Ovary (tissue), 9 donors: Measurements from ENCODE around the gene DACT1. TPM values are rescaled to one million over a fixed set of nuclear protein-coding genes. Genes with fewer than 3 reads are reported as not detected.

Experiments
- DNase-seq, 5 donors: peaks; one replicate each; pipeline ENCODE4 v3.0.0-alpha.2; 2019 to 2020
- H3K27ac ChIP-seq, 2 donors: fragments of 200-600 bp; one replicate each; pipeline versions ENCODE4 v1.5.1 to v1.8.0; 2019 to 2022
- H3K27me3 ChIP-seq: fragments of 200-600 bp; one replicate; pipeline ENCODE4 v1.8.0; 2022
- H3K36me3 ChIP-seq: fragments of 200-600 bp; sonication (generic); one replicate; pipeline ENCODE4 v1.5.1; 2019
- H3K4me1 ChIP-seq: one replicate; pipeline ENCODE4 v1.8.1; 2013; ENCODE audit warnings: mild to moderate bottlenecking, moderate library complexity; ENCODE audit not compliant: insufficient read depth
- H3K4me3 ChIP-seq: fragments of 200-600 bp; sonication (generic); one replicate; pipeline ENCODE4 v1.5.1; 2017
- H3K9me3 ChIP-seq, 2 donors: fragments of 200-600 bp in 1 of 2; sonication (generic) in 1 of 2; one replicate each; pipeline versions ENCODE4 v1.5.1 to v1.8.1; 2013 to 2019; ENCODE audit warnings: mild to moderate bottlenecking in 1 of 2, moderate library complexity in 1 of 2
- EP300 ChIP-seq: sonication (generic); formaldehyde crosslinking; IDR thresholded peaks from one replicate; pipeline ENCODE4 v1.6.1; 2017; ENCODE audit warnings: antibody characterized with exemption
- POLR2A ChIP-seq: fragments of 450-650 bp; IDR thresholded peaks from one replicate; pipeline ENCODE4 v1.6.1; 2017; ENCODE audit warnings: antibody characterized with exemption, mild to moderate bottlenecking, moderate library complexity
- WGBS, 3 donors: extraction: QIAGEN DNeasy Blood & Tissue Kit in 1 of 3; methylation state at CpG; one replicate each; pipeline versions ENCODE4 v1.1.5 to v1.1.7; 2013 to 2017; 5-methylcytosine and 5-hydroxymethylcytosine counted together
- intact Hi-C, 4 donors: fragments of 100-400 bp; cut with DNase I; formaldehyde crosslinking; loops; one replicate each; pipeline versions ENCODE4 v1.11.0 to v1.15.1; 2022 to 2023
- polyA plus RNA-seq, 2 donors: library from polyadenylated mRNA; stranded (reverse); fragments of 200-250 nt in 1 of 2; fragments of 350-450 nt in 1 of 2; fragmentation: Illumina TruSeq in 1 of 2; extraction: RNeasy Lipid Tissue Mini Kit (QIAGEN cat#74804) in 1 of 2; gene quantifications; one replicate each; pipeline ENCODE4 v1.2.3, GENCODE V29; 2013 to 2014
- total RNA-seq, 7 donors: library from RNA; depleted of rRNA in 2 of 7; stranded (reverse); fragments of >200 nt in 2 of 7; fragmentation: NEBNext Ultra II Directional in 3 of 7; extraction: Animal tissue kit (Norgen Biotek cat#: 25700) in 3 of 7; gene quantifications; one replicate each; pipeline versions ENCODE4 v1.1.0 to v1.2.4, GENCODE V29; 2016 to 2023
- TF ChIP-seq, protein P1 (sequence below), 3 donors: fragments of 450-650 bp in 2 of 3; fragments of 200-600 bp in 1 of 3; IDR thresholded peaks; one replicate each; pipeline versions ENCODE4 v1.5.1 to v1.8.0; 2016 to 2022; ENCODE audit warnings: antibody characterized with exemption in 3 of 3, mild to moderate bottlenecking in 1 of 3
- donor health status: DM: no; HTN: no; CAD: no; lungs with moderate emphysema.
- donor health status: DM: no; HTN: no; CAD: no.
- donor health status: Bipolar disorder and iron deficiency.
- donor health status: DM: yes; HTN: yes; CAD: no.
- donor health status: DM: no; HTN: no; CAD: no.
- donor health status: DM: yes; HTN: yes; CAD: no.

DACT1 gene
- total and polyA plus RNA-seq, 9 donors, result 15.5 to 39.3 (median 22.7) TPM

- Histone ChIP-seq H3K9me3 (no peaks in the 10 kb centered on the region), H3K4me3 (no peak overlapping the region), H3K27me3 (no peaks in the 10 kb centered on the region), H3K27ac (no peak overlapping the region), H3K36me3 (no peaks in the 10 kb centered on the region), H3K4me1 (peaks cover 4% of the 10 kb centered on the region)
- DNase-seq, result no peak
- TF ChIP-seq, protein P1, sequence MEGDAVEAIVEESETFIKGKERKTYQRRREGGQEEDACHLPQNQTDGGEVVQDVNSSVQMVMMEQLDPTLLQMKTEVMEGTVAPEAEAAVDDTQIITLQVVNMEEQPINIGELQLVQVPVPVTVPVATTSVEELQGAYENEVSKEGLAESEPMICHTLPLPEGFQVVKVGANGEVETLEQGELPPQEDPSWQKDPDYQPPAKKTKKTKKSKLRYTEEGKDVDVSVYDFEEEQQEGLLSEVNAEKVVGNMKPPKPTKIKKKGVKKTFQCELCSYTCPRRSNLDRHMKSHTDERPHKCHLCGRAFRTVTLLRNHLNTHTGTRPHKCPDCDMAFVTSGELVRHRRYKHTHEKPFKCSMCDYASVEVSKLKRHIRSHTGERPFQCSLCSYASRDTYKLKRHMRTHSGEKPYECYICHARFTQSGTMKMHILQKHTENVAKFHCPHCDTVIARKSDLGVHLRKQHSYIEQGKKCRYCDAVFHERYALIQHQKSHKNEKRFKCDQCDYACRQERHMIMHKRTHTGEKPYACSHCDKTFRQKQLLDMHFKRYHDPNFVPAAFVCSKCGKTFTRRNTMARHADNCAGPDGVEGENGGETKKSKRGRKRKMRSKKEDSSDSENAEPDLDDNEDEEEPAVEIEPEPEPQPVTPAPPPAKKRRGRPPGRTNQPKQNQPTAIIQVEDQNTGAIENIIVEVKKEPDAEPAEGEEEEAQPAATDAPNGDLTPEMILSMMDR (IDR thresholded peaks at IDR 0.05), result no peak
- TF ChIP-seq POLR2A, result no peak
- TF ChIP-seq EP300, result no peak
- intact Hi-C loops, result no loop called here
- 80 to 84% (median 83%) methylated on average over 2 of the region's 2 CpGs for WGBS, 3 donors
These were observed 25.0 kb downstream of the DACT1 start for GRCh38 chr14:58662759-58663158.

GRCh38 chr14:58663494-58664111, 25.8 kb downstream of the DACT1 start:
- Histone ChIP-seq H3K4me3 (no peak overlapping the region), H3K27ac (no peak overlapping the region), H3K9me3 (no peaks in the 10 kb centered on the region), H3K4me1 (peaks cover 4% of the 10 kb centered on the region), H3K27me3 (no peaks in the 10 kb centered on the region), H3K36me3 (no peaks in the 10 kb centered on the region)
- intact Hi-C loops, result no loop called here
- peak in 1 of 5 donors; percentile 44 for DNase-seq
- 2 to 16% (median 4%) methylated on average over 2 of the region's 2 CpGs for WGBS, 3 donors
- TF ChIP-seq EP300, result no peak
- TF ChIP-seq, protein P1 (IDR thresholded peaks at IDR 0.05), result no peak
- TF ChIP-seq POLR2A, result no peak

- no peak for DNase-seq
- no peak overlapping the region for H3K4me3 ChIP-seq
- peaks cover 1% of the 10 kb centered on the region for H3K4me1 ChIP-seq
- 93 to 97% (median 95%) methylated on average over 3 of the region's 3 CpGs for WGBS, 3 donors
- intact Hi-C loops, result no loop called here
- TF ChIP-seq, protein P1 (IDR thresholded peaks at IDR 0.05), result no peak
- no peak for TF ChIP-seq EP300
- TF ChIP-seq POLR2A, result no peak
- H3K9me3 ChIP-seq, result no peaks in the 10 kb centered on the region
- H3K36me3 ChIP-seq, result no peaks in the 10 kb centered on the region
- no peak overlapping the region for H3K27ac ChIP-seq
- no peaks in the 10 kb centered on the region for H3K27me3 ChIP-seq
These were observed 28.2 kb downstream of the DACT1 start for GRCh38 chr14:58665773-58666500.

- Histone ChIP-seq H3K4me3 (no peak overlapping the region), H3K4me1 (peaks cover 1% of the 10 kb centered on the region), H3K9me3 (no peaks in the 10 kb centered on the region), H3K36me3 (no peaks in the 10 kb centered on the region), H3K27me3 (no peaks in the 10 kb centered on the region), H3K27ac (no peak overlapping the region)
- no peak for TF ChIP-seq EP300
- no peak for DNase-seq
- intact Hi-C loops, result no loop called here
These were observed 29.0 kb downstream of the DACT1 start for GRCh38 chr14:58666737-58667136.

GRCh38 chr14:58667900-58668299, 30.1 kb downstream of the DACT1 start:
- intact Hi-C loops, result no loop called here
- H3K36me3 ChIP-seq, result no peaks in the 10 kb centered on the region
- no peak overlapping the region for H3K4me3 ChIP-seq
- no peak for DNase-seq
- 87 to 90% (median 88%) methylated on average over 5 of the region's 5 CpGs for WGBS, 3 donors
- TF ChIP-seq POLR2A, result no peak
- peaks cover 1% of the 10 kb centered on the region for H3K4me1 ChIP-seq
- H3K27ac ChIP-seq, result no peak overlapping the region
- no peaks in the 10 kb centered on the region for H3K9me3 ChIP-seq
- no peaks in the 10 kb centered on the region for H3K27me3 ChIP-seq
